HepG2 (cell line): ENCODE results near the gene CAMKK1. TPM values are rescaled to one million over a fixed set of nuclear protein-coding genes. Genes with fewer than 3 reads are reported as not detected.

Source experiments
- ARID4A ChIP-seq: sonication (generic); formaldehyde crosslinking; IDR thresholded peaks from 2 replicates; pipeline ENCODE4 v1.5.0; 2020; ENCODE audit warnings: mild to moderate bottlenecking, missing genetic modification reagents, borderline replicate concordance
- FOXA3 ChIP-seq: IDR thresholded peaks from 2 replicates; pipeline ENCODE4 v1.6.1; 2016; ENCODE audit warnings: missing genetic modification reagents, missing compliant biosample characterization
- FOXO1 ChIP-seq: sonication (generic); formaldehyde crosslinking; IDR thresholded peaks from 2 replicates; pipeline ENCODE4 v1.4.0; 2020; ENCODE audit warnings: missing genetic modification reagents
- HNF4A ChIP-seq: sonication (generic); formaldehyde crosslinking; IDR thresholded peaks from 2 replicates; pipeline ENCODE4 v1.4.0; 2020; ENCODE audit warnings: missing genetic modification reagents
- MED1 ChIP-seq: sonication (generic); formaldehyde crosslinking; IDR thresholded peaks from 2 replicates; pipeline ENCODE4 v1.4.0; 2020; ENCODE audit warnings: missing genetic modification reagents
- MTF2 ChIP-seq: sonication (generic); formaldehyde crosslinking; IDR thresholded peaks from 2 replicates; pipeline ENCODE4 v1.5.0; 2020; ENCODE audit warnings: missing genetic modification reagents, borderline replicate concordance
- PAXIP1 ChIP-seq: sonication (generic); formaldehyde crosslinking; conservative IDR thresholded peaks from 2 replicates; pipeline ENCODE4 v1.4.0; 2020; ENCODE audit warnings: mild to moderate bottlenecking, missing genetic modification reagents, moderate library complexity
- PITX1 ChIP-seq: sonication (generic); formaldehyde crosslinking; IDR thresholded peaks from 2 replicates; pipeline ENCODE4 v1.5.1; 2020; ENCODE audit warnings: mild to moderate bottlenecking, missing genetic modification reagents
- TBP ChIP-seq: sonication (generic); formaldehyde crosslinking; IDR thresholded peaks from 2 replicates; pipeline ENCODE4 v1.5.0; 2020; ENCODE audit warnings: missing genetic modification reagents
- U2AF1 ChIP-seq: fragments of 200-400 bp; formaldehyde crosslinking; optimal IDR thresholded peaks from 2 replicates; pipeline ENCODE3; 2017; ENCODE audit warnings: mild to moderate bottlenecking, low read depth, low read length
- ZFX ChIP-seq: sonication (generic); formaldehyde crosslinking; IDR thresholded peaks from 2 replicates; pipeline ENCODE4 v1.4.0; 2020; ENCODE audit warnings: mild to moderate bottlenecking, low read depth, missing genetic modification reagents, moderate library complexity
- ZMYM3 ChIP-seq: sonication (generic); formaldehyde crosslinking; IDR thresholded peaks from 2 replicates; pipeline ENCODE4 v1.5.1; 2020; ENCODE audit warnings: mild to moderate bottlenecking, missing genetic modification reagents
- ZNF24 ChIP-seq: fragments of 450-650 bp; IDR thresholded peaks from 2 replicates; pipeline ENCODE4 v1.6.1; 2017; ENCODE audit warnings: antibody characterized with exemption, mild to moderate bottlenecking
- ZNF746 ChIP-seq: sonication (generic); formaldehyde crosslinking; IDR thresholded peaks from 2 replicates; pipeline ENCODE4 v1.8.0; 2022; ENCODE audit warnings: mild to moderate bottlenecking, missing genetic modification reagents
- ZSCAN25 ChIP-seq: sonication (generic); formaldehyde crosslinking; IDR thresholded peaks from 2 replicates; pipeline ENCODE4 v1.8.0; 2022; ENCODE audit warnings: mild to moderate bottlenecking, missing genetic modification reagents
- polyA plus RNA-seq, 8 experiments: library from polyadenylated mRNA; depleted of rRNA in 3 of 8; stranded (reverse) in 7 of 8; unstranded in 1 of 8; fragments of >200 nt; fragmentation: Illumina TruSeq in 4 of 8; extraction: Trizol in 4 of 8; gene quantifications; 2 replicates each; pipeline versions ENCODE4 v1.2.1 to v1.2.3, GENCODE V29; 2011 to 2016; ENCODE audit warnings: low read depth in 4 of 8, missing spikeins in 1 of 8, mixed read lengths in 1 of 8; ENCODE audit not compliant: insufficient read depth in 1 of 8
- total RNA-seq, 5 experiments: library from RNA; depleted of rRNA; stranded (reverse); fragments of >200 nt; fragmentation: Illumina TruSeq; extraction: Trizol; gene quantifications; 2 replicates each; pipeline ENCODE4 v1.2.3, GENCODE V29; 2016; ENCODE audit warnings: low read depth in 1 of 5
- TF ChIP-seq, protein P1 (sequence below): sonication (generic); formaldehyde crosslinking; IDR thresholded peaks from 2 replicates; pipeline ENCODE4 v1.5.0; 2020; ENCODE audit warnings: missing genetic modification reagents
- TF ChIP-seq, protein P2 (sequence below): sonication (generic); formaldehyde crosslinking; IDR thresholded peaks from 2 replicates; pipeline ENCODE4 v1.9.0; 2022; ENCODE audit warnings: low read depth, missing genetic modification reagents

The CAMKK1 gene
- total and polyA plus RNA-seq, 2 of the 13 experiments (the other 11 are each of a cell fraction or from before 2014, with no cell fraction given): 1.5 to 1.6 TPM

- no peak for TF ChIP-seq ZNF24
- TF ChIP-seq U2AF1: no peak
- no peak for TF ChIP-seq TBP (CRISPR knock-in tag)
- TF ChIP-seq ZSCAN25 (CRISPR knock-in tag): peak; percentile 97
- peak; percentile 75 for TF ChIP-seq ZMYM3 (CRISPR knock-in tag)
- TF ChIP-seq MED1 (CRISPR knock-in tag): no peak
- TF ChIP-seq, protein P1, sequence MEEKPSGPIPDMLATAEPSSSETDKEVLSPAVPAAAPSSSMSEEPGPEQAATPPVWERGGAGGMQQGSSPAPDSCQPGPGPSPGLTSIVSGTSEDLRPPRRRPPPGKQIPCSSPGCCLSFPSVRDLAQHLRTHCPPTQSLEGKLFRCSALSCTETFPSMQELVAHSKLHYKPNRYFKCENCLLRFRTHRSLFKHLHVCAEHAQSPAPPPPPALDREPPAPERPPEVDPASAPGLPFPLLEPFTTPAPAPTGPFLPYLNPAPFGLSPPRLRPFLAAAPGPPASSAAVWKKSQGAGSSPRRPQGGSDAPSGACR (CRISPR knock-in tag): no peak
- TF ChIP-seq FOXA3: 0 out of 2 replicates have a peak, but pooled peaks have one; percentile 17
- TF ChIP-seq ZNF746 (CRISPR knock-in tag): peak; percentile 32; the same call in 1 of the 2 replicates
- TF ChIP-seq FOXO1 (CRISPR knock-in tag): peak; percentile 42; the same call in 1 of the 2 replicates
- TF ChIP-seq MTF2 (CRISPR knock-in tag): no peak
- peak; percentile 54; the same call in 1 of the 2 replicates for TF ChIP-seq ZFX (CRISPR knock-in tag)
- TF ChIP-seq, protein P2, sequence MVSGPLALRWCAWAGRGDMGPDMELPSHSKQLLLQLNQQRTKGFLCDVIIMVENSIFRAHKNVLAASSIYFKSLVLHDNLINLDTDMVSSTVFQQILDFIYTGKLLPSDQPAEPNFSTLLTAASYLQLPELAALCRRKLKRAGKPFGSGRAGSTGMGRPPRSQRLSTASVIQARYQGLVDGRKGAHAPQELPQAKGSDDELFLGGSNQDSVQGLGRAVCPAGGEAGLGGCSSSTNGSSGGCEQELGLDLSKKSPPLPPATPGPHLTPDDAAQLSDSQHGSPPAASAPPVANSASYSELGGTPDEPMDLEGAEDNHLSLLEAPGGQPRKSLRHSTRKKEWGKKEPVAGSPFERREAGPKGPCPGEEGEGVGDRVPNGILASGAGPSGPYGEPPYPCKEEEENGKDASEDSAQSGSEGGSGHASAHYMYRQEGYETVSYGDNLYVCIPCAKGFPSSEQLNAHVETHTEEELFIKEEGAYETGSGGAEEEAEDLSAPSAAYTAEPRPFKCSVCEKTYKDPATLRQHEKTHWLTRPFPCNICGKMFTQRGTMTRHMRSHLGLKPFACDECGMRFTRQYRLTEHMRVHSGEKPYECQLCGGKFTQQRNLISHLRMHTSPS (CRISPR knock-in tag): peak; percentile 92
- TF ChIP-seq PAXIP1 (CRISPR knock-in tag): peak; percentile 68
- TF ChIP-seq ARID4A: no peak
- 0 out of 2 replicates have a peak, but pooled peaks have one; percentile 39 for TF ChIP-seq PITX1 (CRISPR knock-in tag)
- peak; percentile 77 for TF ChIP-seq HNF4A (CRISPR knock-in tag)
These were observed 34.2 kb upstream of the CAMKK1 start (continued) for GRCh38 chr17:3926860-3927627.
